Upper lobe of right lung (tissue), 1 donor: ENCODE measurements around the gene IL12A. TPM values are rescaled to one million over a fixed set of nuclear protein-coding genes. Genes with fewer than 3 reads are reported as not detected.
A peak's percentile ranks its signal among the peaks of the same experiment; 100 is the strongest.

Experiments used
- ATAC-seq: fragments of 200-7000 bp; cut with Tn5 transposase; one replicate; pipeline ENCODE4 v1.9.1; 2020; ENCODE audit warnings: mild to moderate bottlenecking, moderate library complexity
- DNase-seq: peaks from one replicate; pipeline ENCODE4 v3.0.0-alpha.2; 2020
- H3K27ac ChIP-seq: fragments of 200-600 bp; one replicate; pipeline ENCODE4 v1.8.0; 2022
- H3K27me3 ChIP-seq: fragments of 200-600 bp; one replicate; pipeline ENCODE4 v1.8.0; 2022; ENCODE audit warnings: mild to moderate bottlenecking
- H3K36me3 ChIP-seq: fragments of 200-600 bp; one replicate; pipeline ENCODE4 v1.8.0; 2022
- H3K4me1 ChIP-seq: fragments of 200-600 bp; one replicate; pipeline ENCODE4 v1.8.0; 2022
- H3K4me3 ChIP-seq: fragments of 200-600 bp; one replicate; pipeline ENCODE4 v1.8.0; 2022; ENCODE audit warnings: mild to moderate bottlenecking
- H3K9me3 ChIP-seq: fragments of 200-600 bp; one replicate; pipeline ENCODE4 v1.8.0; 2022
- intact Hi-C: fragments of 100-400 bp; cut with DNase I; formaldehyde crosslinking; loops from one replicate; pipeline ENCODE4 v1.11.0; 2022
- long read RNA-seq: library from polyadenylated mRNA; unstranded; transcript quantifications from one replicate; pipeline ENCODE4 v2.0.0, GENCODE V29; 2021
- total RNA-seq: library from RNA; stranded (reverse); fragmentation: NEBNext Ultra II Directional; extraction: Animal tissue kit (Norgen Biotek cat#: 25700); gene quantifications from one replicate; pipeline ENCODE4 v1.2.1, GENCODE V29; 2021
- TF ChIP-seq, protein P1 (sequence below): fragments of 200-600 bp; IDR thresholded peaks from one replicate; pipeline ENCODE4 v1.8.0; 2022; ENCODE audit warnings: antibody characterized with exemption
- donor health status: DM: no; HTN: yes; CAD: no; lungs with severe emphysema.

The IL12A gene
- total RNA-seq: 0.96 TPM
- long read RNA-seq, partial matches to known transcripts: 0 of 1 reads
- long read RNA-seq, other reads (novel, unspliced or antisense): 1 of 1 reads

GRCh38 chr3:159988617-159989271 is at the start of gene IL12A:
Gene IL12A, plus strand, starts transcription at chr3:159988835.
- Histone ChIP-seq H3K4me3 (peak within 1 kb of the TSS; percentile 62), H3K9me3 (no peaks in the 10 kb centered on the region), H3K27ac (no peak within 1 kb of the TSS), H3K36me3 (no peaks in the 10 kb centered on the region), H3K4me1 (peaks cover 4% of the 10 kb centered on the region), H3K27me3 (no peaks in the 10 kb centered on the region)
- DNase-seq (peak; percentile 92), ATAC-seq (peak; percentile 98)
- TF ChIP-seq, protein P1, sequence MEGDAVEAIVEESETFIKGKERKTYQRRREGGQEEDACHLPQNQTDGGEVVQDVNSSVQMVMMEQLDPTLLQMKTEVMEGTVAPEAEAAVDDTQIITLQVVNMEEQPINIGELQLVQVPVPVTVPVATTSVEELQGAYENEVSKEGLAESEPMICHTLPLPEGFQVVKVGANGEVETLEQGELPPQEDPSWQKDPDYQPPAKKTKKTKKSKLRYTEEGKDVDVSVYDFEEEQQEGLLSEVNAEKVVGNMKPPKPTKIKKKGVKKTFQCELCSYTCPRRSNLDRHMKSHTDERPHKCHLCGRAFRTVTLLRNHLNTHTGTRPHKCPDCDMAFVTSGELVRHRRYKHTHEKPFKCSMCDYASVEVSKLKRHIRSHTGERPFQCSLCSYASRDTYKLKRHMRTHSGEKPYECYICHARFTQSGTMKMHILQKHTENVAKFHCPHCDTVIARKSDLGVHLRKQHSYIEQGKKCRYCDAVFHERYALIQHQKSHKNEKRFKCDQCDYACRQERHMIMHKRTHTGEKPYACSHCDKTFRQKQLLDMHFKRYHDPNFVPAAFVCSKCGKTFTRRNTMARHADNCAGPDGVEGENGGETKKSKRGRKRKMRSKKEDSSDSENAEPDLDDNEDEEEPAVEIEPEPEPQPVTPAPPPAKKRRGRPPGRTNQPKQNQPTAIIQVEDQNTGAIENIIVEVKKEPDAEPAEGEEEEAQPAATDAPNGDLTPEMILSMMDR: peak; percentile 91
- intact Hi-C loops: no loop called here

- Histone ChIP-seq H3K27me3 (no peaks in the 10 kb centered on the region), H3K4me3 (no peak overlapping the region), H3K9me3 (no peaks in the 10 kb centered on the region), H3K4me1 (no peaks in the 10 kb centered on the region), H3K36me3 (no peaks in the 10 kb centered on the region), H3K27ac (no peak overlapping the region)
- intact Hi-C loops: no loop called here
- TF ChIP-seq, protein P1: no peak
- ATAC-seq (no peak), DNase-seq (no peak)
Measured at GRCh38 chr3:159941038-159942000, 47.3 kb upstream of the IL12A start.

DNA sequence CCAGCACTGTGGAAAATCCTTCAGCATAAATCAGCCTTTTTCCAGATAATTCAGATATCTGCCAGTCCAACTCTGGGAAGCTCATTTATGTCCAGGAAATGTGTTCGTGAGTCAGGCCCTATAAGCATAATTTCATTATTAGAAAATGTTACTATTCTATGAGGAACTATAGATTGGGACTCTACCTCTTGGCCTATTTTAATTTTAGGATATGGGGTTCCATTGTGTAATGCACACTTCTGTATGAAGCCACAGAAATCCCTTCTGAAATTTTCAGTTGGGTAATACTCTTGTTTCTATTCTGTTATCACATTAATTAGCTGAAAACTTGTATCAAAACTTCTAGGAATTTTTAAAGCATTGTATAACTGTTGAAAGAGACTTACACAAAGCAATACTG is 43.9 kb upstream of the IL12A start:
- Histone ChIP-seq H3K27ac (no peak overlapping the region), H3K4me1 (no peaks in the 10 kb centered on the region), H3K36me3 (no peaks in the 10 kb centered on the region), H3K4me3 (no peak overlapping the region), H3K27me3 (no peaks in the 10 kb centered on the region), H3K9me3 (no peaks in the 10 kb centered on the region)
- intact Hi-C loops: no loop called here
- ATAC-seq (no peak), DNase-seq (no peak)
- TF ChIP-seq, protein P1: no peak

DNA sequence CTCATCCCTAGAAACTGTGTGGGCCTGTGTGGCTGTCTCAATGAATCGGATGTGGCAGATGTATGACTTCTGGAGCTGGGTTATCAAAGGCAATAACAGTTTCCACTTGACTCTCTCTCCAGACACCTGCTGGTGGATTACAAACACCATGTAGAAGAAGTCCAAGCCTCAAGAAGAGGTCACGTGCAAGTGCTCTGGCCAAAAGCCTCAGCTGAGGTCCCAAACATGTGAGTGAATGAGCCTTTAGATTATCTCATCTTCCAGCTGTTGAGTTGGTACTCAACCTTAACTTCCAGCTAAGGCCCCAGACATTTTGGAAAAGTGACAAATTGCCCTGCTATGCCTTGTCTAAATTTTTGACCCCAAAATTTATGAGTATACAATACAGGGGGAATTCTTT is 42.7 kb upstream of the IL12A start:
- Histone ChIP-seq H3K27me3 (no peaks in the 10 kb centered on the region), H3K36me3 (no peaks in the 10 kb centered on the region), H3K4me3 (no peak overlapping the region), H3K27ac (no peak overlapping the region), H3K9me3 (no peaks in the 10 kb centered on the region), H3K4me1 (no peaks in the 10 kb centered on the region)
- ATAC-seq (no peak), DNase-seq (no peak)
- intact Hi-C loops: no loop called here
- TF ChIP-seq, protein P1: no peak

- H3K36me3 ChIP-seq: no peaks in the 10 kb centered on the region
- no peak for ATAC-seq
Measured at GRCh38 chr3:159947220-159947619, 41.4 kb upstream of the IL12A start.

More at GRCh38 chr3:159947220-159947619, 41.4 kb upstream of the IL12A start:
- H3K4me3 ChIP-seq: no peak overlapping the region
- H3K27me3 ChIP-seq: no peaks in the 10 kb centered on the region
- TF ChIP-seq, protein P1: no peak
- intact Hi-C loops: no loop called here
- H3K4me1 ChIP-seq: no peaks in the 10 kb centered on the region
- no peak overlapping the region for H3K27ac ChIP-seq
- H3K9me3 ChIP-seq: no peaks in the 10 kb centered on the region
- no peak for DNase-seq
